Measurements from ENCODE around the gene RBM19. TPM values are rescaled to one million over a fixed set of nuclear protein-coding genes. Genes with fewer than 3 reads are reported as not detected.

The RBM19 gene
- polyA plus RNA-seq, 1 donor = 27.2 TPM

GRCh38 chr12:113931517-113931916, 34.6 kb downstream of the RBM19 start:
- H3K4me3 ChIP-seq (ENCODE audit: low read length) = no peak overlapping the region
- H3K4me1 ChIP-seq (ENCODE audit: control insufficient read depth, insufficient read depth, low read length) = peaks cover 2% of the 10 kb centered on the region
- no peak for DNase-seq
- 96% methylated on average over 4 of the region's 6 CpGs for WGBS (ENCODE audit: insufficient coverage, low lambda C conversion rate)
- no peak overlapping the region for H3K27ac ChIP-seq (ENCODE audit: low read length)
- no peaks in the 10 kb centered on the region for H3K9me3 ChIP-seq (ENCODE audit: control insufficient read depth, low read depth, low read length)
- H3K36me3 ChIP-seq (ENCODE audit: control insufficient read depth, insufficient read depth, low read length) = peaks cover 46% of the 10 kb centered on the region
- no peaks in the 10 kb centered on the region for H3K27me3 ChIP-seq (ENCODE audit: control insufficient read depth, insufficient read depth, low read length)

GRCh38 chr12:113930249-113930648, 35.9 kb downstream of the RBM19 start:
- Histone ChIP-seq H3K4me1 (ENCODE audit: control insufficient read depth, insufficient read depth, low read length) (peaks cover 2% of the 10 kb centered on the region), H3K9me3 (ENCODE audit: control insufficient read depth, low read depth, low read length) (no peaks in the 10 kb centered on the region), H3K36me3 (ENCODE audit: control insufficient read depth, insufficient read depth, low read length) (peaks cover 52% of the 10 kb centered on the region), H3K4me3 (ENCODE audit: low read length) (no peak overlapping the region), H3K27me3 (ENCODE audit: control insufficient read depth, insufficient read depth, low read length) (no peaks in the 10 kb centered on the region), H3K27ac (ENCODE audit: low read length) (no peak overlapping the region)
- WGBS (ENCODE audit: insufficient coverage, low lambda C conversion rate) = no CpG with 5 or more reads among the region's 4 CpGs
- no peak for DNase-seq

- Histone ChIP-seq H3K27ac (ENCODE audit: low read length) (no peak overlapping the region), H3K36me3 (ENCODE audit: control insufficient read depth, insufficient read depth, low read length) (peaks cover 57% of the 10 kb centered on the region), H3K27me3 (ENCODE audit: control insufficient read depth, insufficient read depth, low read length) (no peaks in the 10 kb centered on the region), H3K4me3 (ENCODE audit: low read length) (no peak overlapping the region), H3K4me1 (ENCODE audit: control insufficient read depth, insufficient read depth, low read length) (peaks cover 2% of the 10 kb centered on the region), H3K9me3 (ENCODE audit: control insufficient read depth, low read depth, low read length) (no peaks in the 10 kb centered on the region)
- 78% methylated on average over 3 of the region's 5 CpGs for WGBS (ENCODE audit: insufficient coverage, low lambda C conversion rate)
- no peak for DNase-seq
Observed at GRCh38 chr12:113929312-113929989, 36.7 kb downstream of the RBM19 start.

- Histone ChIP-seq H3K4me3 (ENCODE audit: low read length) (no peak overlapping the region), H3K27me3 (ENCODE audit: control insufficient read depth, insufficient read depth, low read length) (no peaks in the 10 kb centered on the region), H3K9me3 (ENCODE audit: control insufficient read depth, low read depth, low read length) (no peaks in the 10 kb centered on the region), H3K4me1 (ENCODE audit: control insufficient read depth, insufficient read depth, low read length) (no peaks in the 10 kb centered on the region), H3K36me3 (ENCODE audit: control insufficient read depth, insufficient read depth, low read length) (peaks cover 71% of the 10 kb centered on the region), H3K27ac (ENCODE audit: low read length) (no peak overlapping the region)
- WGBS (ENCODE audit: insufficient coverage, low lambda C conversion rate) = 92% methylated on average over 2 of the region's 8 CpGs
- DNase-seq = no peak
Observed at GRCh38 chr12:113926788-113927187, 39.3 kb downstream of the RBM19 start.

GRCh38 chr12:113924341-113924740, 41.8 kb downstream of the RBM19 start:
- Histone ChIP-seq H3K4me1 (ENCODE audit: control insufficient read depth, insufficient read depth, low read length) (no peaks in the 10 kb centered on the region), H3K36me3 (ENCODE audit: control insufficient read depth, insufficient read depth, low read length) (peaks cover 75% of the 10 kb centered on the region), H3K4me3 (ENCODE audit: low read length) (no peak overlapping the region), H3K27ac (ENCODE audit: low read length) (no peak overlapping the region), H3K27me3 (ENCODE audit: control insufficient read depth, insufficient read depth, low read length) (no peaks in the 10 kb centered on the region), H3K9me3 (ENCODE audit: control insufficient read depth, low read depth, low read length) (no peaks in the 10 kb centered on the region)
- DNase-seq = no peak
- no CpG with 5 or more reads among the region's 4 CpGs for WGBS (ENCODE audit: insufficient coverage, low lambda C conversion rate)

- WGBS (ENCODE audit: insufficient coverage, low lambda C conversion rate) = 100% methylated on average over 1 of the region's 5 CpGs
- peaks cover 67% of the 10 kb centered on the region for H3K36me3 ChIP-seq (ENCODE audit: control insufficient read depth, insufficient read depth, low read length)
- H3K9me3 ChIP-seq (ENCODE audit: control insufficient read depth, low read depth, low read length) = no peaks in the 10 kb centered on the region
Observed at GRCh38 chr12:113923251-113923650, 42.9 kb downstream of the RBM19 start.

GRCh38 chr12:113921430-113921829, 44.7 kb downstream of the RBM19 start:
- Histone ChIP-seq H3K27me3 (ENCODE audit: control insufficient read depth, insufficient read depth, low read length) (no peaks in the 10 kb centered on the region), H3K27ac (ENCODE audit: low read length) (no peak overlapping the region), H3K9me3 (ENCODE audit: control insufficient read depth, low read depth, low read length) (no peaks in the 10 kb centered on the region), H3K4me3 (ENCODE audit: low read length) (no peak overlapping the region), H3K4me1 (ENCODE audit: control insufficient read depth, insufficient read depth, low read length) (no peaks in the 10 kb centered on the region), H3K36me3 (ENCODE audit: control insufficient read depth, insufficient read depth, low read length) (peaks cover 75% of the 10 kb centered on the region)
- DNase-seq = no peak
- no CpG with 5 or more reads among the region's 3 CpGs for WGBS (ENCODE audit: insufficient coverage, low lambda C conversion rate)

More at GRCh38 chr12:113923251-113923650, 42.9 kb downstream of the RBM19 start:
- no peaks in the 10 kb centered on the region for H3K27me3 ChIP-seq (ENCODE audit: control insufficient read depth, insufficient read depth, low read length)
- H3K27ac ChIP-seq (ENCODE audit: low read length) = no peak overlapping the region
- DNase-seq = no peak
- no peaks in the 10 kb centered on the region for H3K4me1 ChIP-seq (ENCODE audit: control insufficient read depth, insufficient read depth, low read length)
- no peak overlapping the region for H3K4me3 ChIP-seq (ENCODE audit: low read length)

- Histone ChIP-seq H3K4me1 (ENCODE audit: control insufficient read depth, insufficient read depth, low read length) (no peaks in the 10 kb centered on the region), H3K27ac (ENCODE audit: low read length) (no peak overlapping the region), H3K27me3 (ENCODE audit: control insufficient read depth, insufficient read depth, low read length) (no peaks in the 10 kb centered on the region), H3K4me3 (ENCODE audit: low read length) (no peak overlapping the region), H3K9me3 (ENCODE audit: control insufficient read depth, low read depth, low read length) (no peaks in the 10 kb centered on the region), H3K36me3 (ENCODE audit: control insufficient read depth, insufficient read depth, low read length) (peaks cover 65% of the 10 kb centered on the region)
- no peak for DNase-seq
- WGBS (ENCODE audit: insufficient coverage, low lambda C conversion rate) = no CpG with 5 or more reads among the region's 5 CpGs
Observed at GRCh38 chr12:113919791-113920190, 46.3 kb downstream of the RBM19 start.

GRCh38 chr12:113918306-113918705, 47.8 kb downstream of the RBM19 start:
- no peak for DNase-seq
- 80% methylated on average over 2 of the region's 13 CpGs for WGBS (ENCODE audit: insufficient coverage, low lambda C conversion rate)
- no peaks in the 10 kb centered on the region for H3K9me3 ChIP-seq (ENCODE audit: control insufficient read depth, low read depth, low read length)
- H3K4me1 ChIP-seq (ENCODE audit: control insufficient read depth, insufficient read depth, low read length) = no peaks in the 10 kb centered on the region
- H3K27me3 ChIP-seq (ENCODE audit: control insufficient read depth, insufficient read depth, low read length) = no peaks in the 10 kb centered on the region
- peaks cover 61% of the 10 kb centered on the region for H3K36me3 ChIP-seq (ENCODE audit: control insufficient read depth, insufficient read depth, low read length)
- no peak overlapping the region for H3K27ac ChIP-seq (ENCODE audit: low read length)
- H3K4me3 ChIP-seq (ENCODE audit: low read length) = no peak overlapping the region

GRCh38 chr12:113917393-113917792, 48.7 kb downstream of the RBM19 start:
- WGBS (ENCODE audit: insufficient coverage, low lambda C conversion rate) = 100% methylated on average over 3 of the region's 5 CpGs
- no peaks in the 10 kb centered on the region for H3K9me3 ChIP-seq (ENCODE audit: control insufficient read depth, low read depth, low read length)
- H3K27me3 ChIP-seq (ENCODE audit: control insufficient read depth, insufficient read depth, low read length) = no peaks in the 10 kb centered on the region
- H3K27ac ChIP-seq (ENCODE audit: low read length) = no peak overlapping the region
- H3K36me3 ChIP-seq (ENCODE audit: control insufficient read depth, insufficient read depth, low read length) = peaks cover 56% of the 10 kb centered on the region
- no peak overlapping the region for H3K4me3 ChIP-seq (ENCODE audit: low read length)
- no peak for DNase-seq
- H3K4me1 ChIP-seq (ENCODE audit: control insufficient read depth, insufficient read depth, low read length) = no peaks in the 10 kb centered on the region

- Histone ChIP-seq H3K4me3 (ENCODE audit: low read length) (no peak overlapping the region), H3K27me3 (ENCODE audit: control insufficient read depth, insufficient read depth, low read length) (no peaks in the 10 kb centered on the region), H3K36me3 (ENCODE audit: control insufficient read depth, insufficient read depth, low read length) (peaks cover 50% of the 10 kb centered on the region), H3K27ac (ENCODE audit: low read length) (no peak overlapping the region), H3K4me1 (ENCODE audit: control insufficient read depth, insufficient read depth, low read length) (no peaks in the 10 kb centered on the region), H3K9me3 (ENCODE audit: control insufficient read depth, low read depth, low read length) (no peaks in the 10 kb centered on the region)
- DNase-seq = no peak
- no CpG with 5 or more reads among the region's 13 CpGs for WGBS (ENCODE audit: insufficient coverage, low lambda C conversion rate)
Observed at GRCh38 chr12:113914806-113915205, 51.3 kb downstream of the RBM19 start.
